Measurements from ENCODE around the gene KIT. TPM values are rescaled to one million over a fixed set of nuclear protein-coding genes. Genes with fewer than 3 reads are reported as not detected.

The KIT gene
- total and polyA plus RNA-seq, 2 donors (not counting 3 experiments of a cell fraction or from before 2014, with no cell fraction given), result 19.8 to 39.7 TPM

GRCh38 chr4:54695788-54696187, 38.0 kb downstream of the KIT start:
- H3K9me1 ChIP-seq (replicated peaks; ENCODE audit: control insufficient read depth, extremely low read depth, insufficient read depth, low read length), result no peaks in the 10 kb centered on the region
- H3K36me3 ChIP-seq (ENCODE audit: control insufficient read depth in 2 of 2, extremely low read depth in 1 of 2, insufficient read depth in 2 of 2, low read length in 2 of 2), result no peaks in the 10 kb centered on the region
- H3K79me2 ChIP-seq (ENCODE audit: control insufficient read depth, insufficient read depth, low read length), result no peaks in the 10 kb centered on the region
- H3K9ac ChIP-seq (replicated peaks; ENCODE audit: extremely low read depth, insufficient read depth, low read length), result no peak overlapping the region
- H3K4me3 ChIP-seq (replicated peaks in 1 of 3; ENCODE audit: insufficient read depth in 1 of 3, low read depth in 1 of 3, low read length in 3 of 3), result no peak overlapping the region
- TF ChIP-seq MYC (IDR thresholded peaks at IDR 0.05; ENCODE audit: low read depth, low read length) (no peak), JUN (IDR thresholded peaks at IDR 0.05; ENCODE audit: borderline replicate concordance, insufficient read depth, insufficient read length, low read depth) (no peak), POLR2AphosphoS5 (IDR thresholded peaks at IDR 0.05; ENCODE audit: insufficient read depth, low read depth, low read length) (no peak), FOS (IDR thresholded peaks at IDR 0.05; ENCODE audit: borderline replicate concordance, insufficient read depth, low read length) (no peak), POLR2A (IDR thresholded peaks at IDR 0.05; ENCODE audit: low read depth, low read length) (no peak), CTCF (IDR thresholded peaks at IDR 0.05; ENCODE audit: extremely low read depth in 1 of 2, insufficient read depth in 1 of 2, low read depth in 1 of 2, low read length in 2 of 2) (no peak), GATA2 (IDR thresholded peaks at IDR 0.05; ENCODE audit: insufficient read depth, insufficient read length, low read depth, low read length) (no peak), EZH2 (IDR thresholded peaks at IDR 0.05; ENCODE audit: borderline replicate concordance, low read depth, low read length, severe bottlenecking) (no peak)
- TF ChIP-seq, protein P1, sequence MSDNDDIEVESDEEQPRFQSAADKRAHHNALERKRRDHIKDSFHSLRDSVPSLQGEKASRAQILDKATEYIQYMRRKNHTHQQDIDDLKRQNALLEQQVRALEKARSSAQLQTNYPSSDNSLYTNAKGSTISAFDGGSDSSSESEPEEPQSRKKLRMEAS (IDR thresholded peaks at IDR 0.05; ENCODE audit: insufficient read depth, insufficient read length), result no peak
- peaks cover 3% of the 10 kb centered on the region for H3K4me1 ChIP-seq (ENCODE audit: control insufficient read depth, extremely low read depth, insufficient read depth, low read length)
- no TSS peak for BruUV-seq (replicated peaks)
- FAIRE-seq (no peak), DNase-seq (ENCODE audit: low read depth, low spot score) (no peak)
- peaks cover 0 to 2% of the 10 kb centered on the region in 2 experiments for H3K27me3 ChIP-seq (ENCODE audit: control insufficient read depth in 2 of 2, insufficient read depth in 2 of 2, low read length in 2 of 2)
- no peak overlapping the region for H3K27ac ChIP-seq (ENCODE audit: insufficient read depth, low read depth, low read length)
- POLR2A ChIA-PET, result no interaction called here
- H3K9me3 ChIP-seq (replicated peaks; ENCODE audit: control insufficient read depth, insufficient read depth, low read length), result no peaks in the 10 kb centered on the region
- H3K4me2 ChIP-seq (ENCODE audit: insufficient read depth, low read length), result no peak overlapping the region
- intact Hi-C loops (cut with micrococcal nuclease) (no loop called here), dilution Hi-C loops (cut with MboI; ENCODE audit: extremely low pct_ligation_motif_present, low sequenced_read_pairs) (no loop called here)
- CTCF ChIA-PET, result no interaction called here
- no peak overlapping the region for H2AFZ ChIP-seq (ENCODE audit: low read depth, low read length)
- no peaks in the 10 kb centered on the region for H4K20me1 ChIP-seq (replicated peaks; ENCODE audit: control insufficient read depth, extremely low read depth, insufficient read depth, low read length)
